ENCODE measurements around the gene BLM. TPM values are rescaled to one million over a fixed set of nuclear protein-coding genes. Genes with fewer than 3 reads are reported as not detected.
A peak's percentile ranks its signal among the peaks of the same experiment; 100 is the strongest.

Gene BLM
- total RNA-seq, 1 experiment from 2014 or later, result 41.3 TPM

- DNase-seq, result no peak
- no peak overlapping the region for H3K4ac ChIP-seq (ENCODE audit: low read depth, low read length)
- no peak for TF ChIP-seq CTCF (conservative IDR thresholded peaks at IDR 0.05)
- H3K79me1 ChIP-seq (ENCODE audit: insufficient read depth, low read depth, low read length, poor library complexity, severe bottlenecking), result peaks cover 6% of the 10 kb centered on the region
- no peak overlapping the region for H2BK12ac ChIP-seq (ENCODE audit: insufficient read length, low read depth, low read length)
- H3K14ac ChIP-seq (ENCODE audit: insufficient read depth, low read length), result no peak overlapping the region
- no peaks in the 10 kb centered on the region for H3K23me2 ChIP-seq (ENCODE audit: insufficient read length, low read depth, low read length, poor library complexity, severe bottlenecking)
- no peak overlapping the region for H3K18ac ChIP-seq (ENCODE audit: insufficient read length, low read depth, low read length)
- H3T11ph ChIP-seq (ENCODE audit: low read length), result no peak overlapping the region
- Mint-ChIP-seq H3K4me1 (no peaks in the 10 kb centered on the region), H3K36me3 (ENCODE audit: insufficient read depth in 1 of 3, low read depth in 3 of 3) (peaks cover 12 to 41% (median 39%) of the 10 kb centered on the region in 3 experiments), H3K4me3 (no peak overlapping the region), H3K27me3 (ENCODE audit: low read depth) (no peaks in the 10 kb centered on the region), H3K27ac (peak overlapping the region in 1 of 3 experiments; percentile 25; a peak in 1 of 7 replicates), H3K9me3 (no peaks in the 10 kb centered on the region)
- H4K8ac ChIP-seq (replicated peaks; ENCODE audit: insufficient read length, low read depth, low read length), result no peak overlapping the region
- H4K20me1 ChIP-seq (ENCODE audit: control insufficient read depth, insufficient read depth, insufficient read length), result no peaks in the 10 kb centered on the region
- no peak overlapping the region for H2AK5ac ChIP-seq (ENCODE audit: insufficient read length, low read length)
- no peak overlapping the region for H2AFZ ChIP-seq (ENCODE audit: low read length)
- peaks cover 7% of the 10 kb centered on the region; the same call in 1 of the 2 replicates for H3K79me2 ChIP-seq (ENCODE audit: insufficient read depth, low read length)
- no CpG with 5 or more reads among the region's 6 CpGs for WGBS (ENCODE audit: extremely low coverage, insufficient read length, low lambda C conversion rate)
- no peak overlapping the region for H3K9ac ChIP-seq (ENCODE audit: extremely low read depth, insufficient read length, low read length)
- H4K5ac ChIP-seq (ENCODE audit: insufficient read length, low read depth, low read length), result no peak overlapping the region
- no peak overlapping the region for H2BK5ac ChIP-seq (ENCODE audit: insufficient read length, low read length)
- no peak overlapping the region for H3K56ac ChIP-seq (ENCODE audit: insufficient read length, low read depth, low read length)
- no peak overlapping the region for H2BK120ac ChIP-seq (ENCODE audit: low read depth, low read length, poor library complexity, severe bottlenecking)
- no peak overlapping the region for H3K27ac ChIP-seq (ENCODE audit: insufficient read length, low read depth, low read length)
- H3K27me3 ChIP-seq (ENCODE audit: insufficient read depth, low read length), result no peaks in the 10 kb centered on the region; the same call in 1 of the 2 replicates
- H2BK20ac ChIP-seq (ENCODE audit: low read depth, low read length, poor library complexity, severe bottlenecking), result no peak overlapping the region
- no peaks in the 10 kb centered on the region for H3K9me3 ChIP-seq (ENCODE audit: control insufficient read depth, low read depth, low read length)
- H3K23ac ChIP-seq (ENCODE audit: insufficient read length, low read depth, low read length), result no peak overlapping the region
- H3K4me2 ChIP-seq (ENCODE audit: insufficient read depth, insufficient read length, low read length), result no peak overlapping the region
- H4K91ac ChIP-seq (ENCODE audit: insufficient read length, low read depth, low read length), result no peak overlapping the region
- H2BK15ac ChIP-seq (ENCODE audit: low read depth, low read length), result no peak overlapping the region
- no peaks in the 10 kb centered on the region for H3K4me1 ChIP-seq (ENCODE audit: insufficient read depth, low read length)
These were observed 13.1 kb downstream of the BLM start for GRCh38 chr15:90730290-90730689.

All from H9 (cell line).